H1 (cell line): Measurements from ENCODE around the gene REG1B. TPM values are rescaled to one million over a fixed set of nuclear protein-coding genes. Genes with fewer than 3 reads are reported as not detected.

Source experiments
- GABPA ChIP-seq: IDR thresholded peaks from 2 replicates; pipeline ENCODE4 v1.6.1; 2011; ENCODE audit warnings: mild to moderate bottlenecking, low read length, moderate library complexity, borderline replicate concordance; ENCODE audit not compliant: insufficient read depth
- polyA plus RNA-seq, 7 experiments: library from polyadenylated mRNA; depleted of rRNA in 3 of 7; stranded (reverse) in 5 of 7; unstranded in 2 of 7; fragments of >200 nt in 5 of 7; fragments of 200-250 nt in 2 of 7; gene quantifications; 1 replicate in 5 of 7; 2 replicates in 1 of 7; 4 replicates in 1 of 7; pipeline versions ENCODE4 v1.2.1 to v1.2.3, GENCODE V29; 2011 to 2013; ENCODE audit warnings: missing spikeins in 2 of 7, mixed read lengths in 2 of 7
- total RNA-seq: library from RNA; stranded (reverse); fragmentation: NEBNext Ultra II Directional; extraction: Animal tissue kit (Norgen Biotek cat#: 25700); gene quantifications from 2 replicates; pipeline ENCODE4 v1.2.1, GENCODE V29; 2021

Gene REG1B
- total and polyA plus RNA-seq, 2 of the 8 experiments (the other 6 are each of a cell fraction or from before 2014, with no cell fraction given): not detected

GRCh38 chr2:79085382-79085781 lies 2.4 kb downstream of the REG1B start (continued):
- TF ChIP-seq GABPA: no peak
